Measurements from ENCODE around the gene CENPV. TPM values are rescaled to one million over a fixed set of nuclear protein-coding genes. Genes with fewer than 3 reads are reported as not detected.

Gene CENPV
- total and polyA plus RNA-seq, 2 of the 13 experiments (the other 11 are each of a cell fraction or from before 2014, with no cell fraction given): 193 to 292 TPM

- no peak for TF ChIP-seq LCORL (IDR thresholded peaks at IDR 0.05)
- peak; percentile 31; the same call in 1 of the 2 replicates for TF ChIP-seq LCORL (CRISPR knock-in tag; IDR thresholded peaks at IDR 0.05)
- peak; percentile 76; the same call in 1 of the 2 replicates for TF ChIP-seq ZNF414 (CRISPR knock-in tag; IDR thresholded peaks at IDR 0.05)
- TF ChIP-seq ZNF773 (CRISPR knock-in tag; IDR thresholded peaks at IDR 0.05; ENCODE audit: borderline replicate concordance): no peak
- 0 out of 2 replicates have a peak, but pooled peaks have one; percentile 29 for TF ChIP-seq RCOR2 (CRISPR knock-in tag; IDR thresholded peaks at IDR 0.05)
- TF ChIP-seq ZBTB21 (CRISPR knock-in tag; IDR thresholded peaks at IDR 0.05): peak; percentile 19; the same call in 1 of the 2 replicates
- TF ChIP-seq ZNF564 (CRISPR knock-in tag; IDR thresholded peaks at IDR 0.05): no peak
- TF ChIP-seq MXD1 (CRISPR knock-in tag; IDR thresholded peaks at IDR 0.05): 0 out of 2 replicates have a peak, but pooled peaks have one; percentile 42
- TF ChIP-seq ZMAT3 (CRISPR knock-in tag; conservative IDR thresholded peaks at IDR 0.05): peak; percentile 85; the same call in 1 of the 2 replicates
- no peak for TF ChIP-seq ZNF460 (CRISPR knock-in tag; IDR thresholded peaks at IDR 0.05; ENCODE audit: borderline replicate concordance)
- 0 out of 2 replicates have a peak, but pooled peaks have one; percentile 13 for TF ChIP-seq SIX1 (CRISPR knock-in tag; IDR thresholded peaks at IDR 0.05; ENCODE audit: borderline replicate concordance)
- no peak for TF ChIP-seq ZNF205 (CRISPR knock-in tag; IDR thresholded peaks at IDR 0.05)
- TF ChIP-seq E2F5 (CRISPR knock-in tag; conservative IDR thresholded peaks at IDR 0.05): peak; percentile 82
- TF ChIP-seq MXI1 (IDR thresholded peaks at IDR 0.05; ENCODE audit: borderline replicate concordance, low read depth, low read length): peak; percentile 14; the same call in 1 of the 3 replicates
- peak; percentile 33 for TF ChIP-seq HNRNPLL (IDR thresholded peaks at IDR 0.05; ENCODE audit: low read depth, low read length, poor library complexity, severe bottlenecking)
- TF ChIP-seq ZKSCAN8 (CRISPR knock-in tag; IDR thresholded peaks at IDR 0.05; ENCODE audit: borderline replicate concordance): no peak
- TF ChIP-seq ZFP91 (CRISPR knock-in tag; IDR thresholded peaks at IDR 0.05; ENCODE audit: borderline replicate concordance): peak; percentile 36; the same call in 1 of the 2 replicates
- no peak for TF ChIP-seq SP1 (IDR thresholded peaks at IDR 0.05)
- peak; percentile 50 for TF ChIP-seq SP1 (CRISPR knock-in tag; IDR thresholded peaks at IDR 0.05)
- no peak for TF ChIP-seq CSRNP2 (CRISPR knock-in tag; conservative IDR thresholded peaks at IDR 0.05; ENCODE audit: low read depth)
- peak; percentile 49; the same call in 1 of the 2 replicates for TF ChIP-seq CREB1 (IDR thresholded peaks at IDR 0.05)
- TF ChIP-seq CREB1 (CRISPR knock-in tag; IDR thresholded peaks at IDR 0.05): peak; percentile 50; the same call in 1 of the 2 replicates
- TF ChIP-seq ZNF136 (CRISPR knock-in tag; IDR thresholded peaks at IDR 0.05; ENCODE audit: low read depth): no peak
- TF ChIP-seq HNRNPK (IDR thresholded peaks at IDR 0.05; ENCODE audit: low read depth, low read length, poor library complexity, severe bottlenecking): no peak
- TF ChIP-seq POGZ (CRISPR knock-in tag; IDR thresholded peaks at IDR 0.05): peak; percentile 40; the same call in 1 of the 2 replicates
These were observed 984 bp downstream of the CENPV start (continued) for GRCh38 chr17:16352303-16352666.

All from HepG2 (cell line).